ENCODE measurements around the gene ROBO4. TPM values are rescaled to one million over a fixed set of nuclear protein-coding genes. Genes with fewer than 3 reads are reported as not detected.
A peak's percentile ranks its signal among the peaks of the same experiment; 100 is the strongest.

The ROBO4 gene
- polyA plus RNA-seq, 1 donor: 23.0 TPM

DNA sequence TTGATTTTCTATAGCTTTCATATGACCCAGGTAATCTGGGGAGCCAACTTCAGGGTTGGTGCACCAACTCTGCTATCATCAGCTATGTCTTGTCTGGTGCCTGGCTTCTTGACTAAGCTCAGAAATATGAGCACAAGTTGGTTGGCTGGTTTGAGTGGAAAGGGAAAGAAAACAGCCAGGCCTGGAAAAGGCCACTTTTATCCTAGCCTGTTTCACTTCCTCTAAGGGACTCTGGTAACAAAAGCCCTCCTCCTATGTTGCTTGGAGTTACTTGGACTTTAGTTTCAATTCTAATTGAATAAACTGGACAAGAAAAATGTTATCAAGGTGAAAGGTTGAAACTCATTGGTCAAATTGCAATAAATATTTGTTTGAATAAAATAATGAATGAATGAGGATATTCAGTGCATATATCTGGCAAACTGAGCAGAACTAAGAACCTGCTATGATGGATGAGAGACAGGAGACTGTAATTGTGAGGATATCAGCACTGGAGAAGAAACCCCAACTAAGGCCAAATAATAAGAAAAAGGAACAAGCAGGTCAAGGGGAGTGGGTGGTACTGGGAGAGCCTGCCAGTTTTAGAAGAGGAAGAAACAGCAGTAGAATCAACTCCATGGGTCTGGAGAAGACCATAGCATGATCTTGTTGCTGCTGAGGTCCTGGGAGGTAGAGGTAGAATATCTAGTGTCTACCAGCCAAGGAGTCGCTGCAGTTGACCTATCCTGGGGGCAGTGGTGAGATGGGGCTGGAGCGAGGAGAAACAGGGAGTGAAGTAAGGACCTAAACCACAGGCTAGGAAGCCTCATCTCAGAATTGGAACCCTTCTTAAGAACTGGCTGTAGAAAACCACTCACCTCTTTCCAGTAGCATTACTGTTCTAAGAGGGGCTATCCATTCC is 8.2 kb downstream of the ROBO4 start:
- DNase-seq (ENCODE audit: low read depth): no peak

DNA sequence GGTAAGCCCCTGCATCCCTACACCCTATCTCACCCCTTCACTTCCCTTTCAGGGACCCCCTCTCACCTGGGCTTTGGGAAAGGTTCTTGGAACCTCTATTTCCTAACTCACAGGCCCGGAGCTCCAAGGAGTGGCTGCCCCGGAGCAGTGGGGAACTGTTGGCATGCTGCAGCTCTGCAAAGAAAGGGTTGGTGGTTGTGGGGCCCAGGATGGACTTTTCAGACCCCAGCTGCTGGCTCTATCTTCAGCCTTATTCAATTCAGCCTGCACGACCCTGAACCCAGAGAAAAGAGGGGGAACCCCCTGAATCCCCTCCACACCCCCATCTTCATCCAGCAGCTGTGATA is 10.0 kb downstream of the ROBO4 start:
- no peak for DNase-seq (ENCODE audit: low read depth)

DNA sequence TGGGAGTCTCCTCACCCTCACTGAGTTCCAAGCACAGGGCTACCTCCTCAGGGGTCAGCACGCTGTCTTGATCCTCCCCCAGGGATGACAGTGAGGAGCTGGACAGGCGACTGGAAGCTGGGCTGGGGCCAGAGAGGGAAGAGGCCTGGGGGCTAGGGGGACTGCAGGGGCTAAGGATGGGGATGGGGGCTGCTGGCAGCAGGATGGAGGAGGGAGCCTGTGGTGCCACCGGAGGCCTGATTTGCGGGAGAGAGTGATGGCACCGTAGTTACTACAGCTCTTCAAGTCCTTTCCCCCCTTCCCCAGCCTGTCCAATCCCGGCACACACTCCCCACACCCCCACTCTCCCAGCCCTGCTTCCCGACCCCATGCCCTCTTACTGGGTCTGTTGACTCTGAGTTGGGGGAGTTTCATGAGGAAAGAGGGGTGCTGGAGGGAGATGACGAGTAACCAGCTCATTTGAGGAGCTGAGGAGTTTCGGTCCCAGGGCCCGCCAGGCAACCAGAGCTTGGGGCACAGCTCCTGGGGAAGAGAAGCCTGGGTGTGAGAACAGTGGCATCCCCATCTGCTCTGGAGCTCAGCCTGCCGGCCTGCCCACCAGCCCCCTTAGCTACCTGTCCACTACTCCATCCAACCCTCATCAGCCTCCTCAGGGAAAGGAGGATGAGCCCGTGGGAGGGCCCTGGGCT is 10.5 kb downstream of the ROBO4 start:
- DNase-seq (ENCODE audit: low read depth): no peak

DNA sequence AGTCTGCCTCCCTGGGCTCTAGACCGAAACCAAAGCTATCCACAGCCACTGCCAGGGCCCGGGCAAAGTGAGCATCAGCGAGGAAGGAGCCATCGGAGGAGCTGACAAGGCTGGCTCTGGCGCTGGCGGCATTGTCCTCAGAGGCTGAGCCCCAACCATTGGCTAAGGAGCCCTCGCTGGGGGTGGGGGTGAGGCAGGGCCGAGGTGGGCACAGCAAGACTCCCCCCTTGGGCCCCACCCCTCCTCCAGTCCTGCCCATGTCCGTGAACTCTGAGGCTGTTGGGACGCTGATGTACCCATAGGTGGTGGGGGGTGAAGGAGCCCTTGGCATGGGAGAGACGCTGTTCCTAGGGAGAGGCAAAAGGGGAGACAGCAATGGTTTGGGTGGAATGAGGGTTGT is 11.2 kb downstream of the ROBO4 start:
- DNase-seq (ENCODE audit: low read depth): no peak

DNA sequence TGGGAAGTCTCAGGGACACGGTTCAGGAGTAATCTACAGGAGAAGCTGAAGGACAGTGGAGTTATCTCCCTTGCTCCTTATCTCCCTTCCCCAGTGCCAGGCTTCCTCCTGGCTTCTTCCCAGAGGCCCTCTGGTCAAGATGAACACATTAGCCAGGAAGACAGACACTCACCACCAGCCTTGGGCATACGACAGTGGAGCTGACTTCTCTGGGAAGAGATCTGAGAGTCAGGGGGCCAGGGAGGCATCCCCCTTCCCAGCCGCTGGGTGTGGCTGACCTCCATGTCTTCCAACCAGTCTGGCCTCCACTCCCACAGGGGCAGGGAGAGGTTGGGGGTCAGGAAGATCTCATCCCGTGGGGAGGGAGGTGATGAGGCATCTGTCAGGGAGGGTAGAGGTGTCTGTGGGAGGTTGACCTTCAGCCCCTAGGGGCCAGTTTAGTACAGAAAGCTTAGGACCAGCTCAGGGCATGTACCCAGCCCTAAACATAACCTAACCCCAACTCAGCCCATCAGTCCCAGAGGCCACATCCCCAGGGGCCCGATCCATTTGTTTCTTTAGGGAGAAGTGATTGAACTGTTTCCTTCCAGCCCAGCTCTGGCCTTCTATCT is 12.7 kb downstream of the ROBO4 start:
- DNase-seq (ENCODE audit: low read depth): no peak

DNA sequence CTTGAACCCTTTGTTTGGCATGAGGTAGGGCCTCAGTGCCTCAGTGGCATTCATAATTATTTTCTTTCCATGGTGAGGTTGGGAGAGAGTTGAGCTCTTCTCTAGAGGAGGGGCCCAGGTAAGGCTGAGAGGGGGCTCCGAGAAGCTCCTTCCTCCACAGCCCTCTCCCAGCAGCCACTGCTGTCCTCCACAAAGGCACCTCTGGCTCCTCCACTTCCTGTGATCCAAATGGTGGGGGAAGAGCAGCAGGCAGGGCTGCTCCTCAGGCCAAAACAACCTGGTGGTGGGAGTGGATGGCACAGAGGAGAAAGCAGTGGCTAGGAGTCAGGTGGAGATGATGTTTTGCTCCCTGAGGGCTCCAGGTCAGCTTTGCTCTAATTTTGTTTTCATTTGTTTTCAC is 13.3 kb downstream of the ROBO4 start:
- no peak for DNase-seq (ENCODE audit: low read depth)

DNA sequence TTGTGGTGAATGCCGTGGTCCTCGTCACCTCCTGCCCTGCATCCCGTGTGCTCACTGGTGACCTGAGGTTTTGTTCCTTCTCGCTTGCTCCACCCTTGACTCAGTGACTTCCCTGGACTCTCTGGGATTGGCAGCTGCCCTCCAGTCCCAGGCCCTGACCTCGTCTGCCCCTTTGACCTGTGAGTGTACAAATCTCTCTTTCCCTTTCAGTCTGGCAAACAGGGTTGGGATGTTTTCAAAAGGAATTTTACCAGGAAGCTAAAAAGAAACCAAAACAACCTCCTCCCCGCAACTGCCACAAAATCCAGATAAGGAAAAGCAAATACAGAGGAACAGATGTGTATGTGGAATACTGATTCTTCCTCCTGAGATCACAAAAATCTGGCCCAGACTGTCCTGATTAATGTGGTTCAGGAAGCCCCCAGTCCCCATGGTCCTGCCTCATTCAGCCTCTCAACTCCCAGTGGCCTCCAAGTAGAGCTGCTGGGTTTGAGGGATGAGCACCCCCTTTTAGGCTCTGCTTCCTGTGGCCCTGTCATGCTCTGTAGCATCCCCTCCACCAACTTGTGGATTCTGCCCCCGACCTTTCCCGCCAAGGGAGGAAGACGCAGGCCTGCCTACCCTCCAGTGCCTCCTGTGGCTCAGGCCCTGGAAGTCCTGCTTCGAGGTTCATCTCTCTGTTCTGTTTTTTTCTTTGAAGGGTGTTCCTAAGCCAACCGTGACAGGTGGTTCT is 15.2 kb downstream of the ROBO4 start:
- no peak for DNase-seq (ENCODE audit: low read depth)

DNA sequence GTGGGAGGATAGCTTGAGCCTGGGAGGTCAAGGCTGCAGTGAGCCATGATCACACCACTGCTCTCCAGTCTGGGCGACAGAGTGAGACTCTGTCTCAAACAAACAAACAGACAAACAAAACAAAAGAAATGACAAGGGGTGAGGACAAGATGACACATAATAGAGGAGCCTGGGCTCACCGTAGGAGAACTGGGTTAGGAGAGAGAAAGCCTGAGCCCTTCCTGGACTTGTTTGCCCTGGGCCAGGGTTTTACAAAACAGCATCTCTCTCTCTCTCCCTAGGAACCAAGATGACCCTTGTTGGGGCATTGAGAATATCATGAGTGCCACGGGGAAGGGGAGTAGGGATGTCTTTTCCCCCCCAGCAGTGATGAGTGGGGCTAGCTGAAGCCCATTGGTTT is 16.7 kb downstream of the ROBO4 start:
- no peak for DNase-seq (ENCODE audit: low read depth)

DNA sequence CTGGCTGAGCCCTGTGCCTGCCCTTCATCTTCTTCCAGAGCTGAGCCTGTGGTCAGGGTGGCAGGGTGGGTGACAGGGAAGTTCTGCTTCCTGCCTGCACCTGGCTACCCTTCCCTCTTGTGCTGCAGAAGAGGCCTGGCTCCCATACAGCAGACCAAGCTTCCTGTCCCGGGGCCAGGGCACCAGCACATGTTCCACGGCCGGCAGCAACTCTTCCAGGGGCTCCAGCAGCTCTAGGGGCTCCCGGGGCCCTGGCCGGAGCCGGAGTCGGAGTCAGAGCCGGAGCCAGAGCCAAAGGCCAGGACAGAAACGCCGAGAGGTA is 17.4 kb downstream of the ROBO4 start:
- no peak for DNase-seq (ENCODE audit: low read depth)

DNA sequence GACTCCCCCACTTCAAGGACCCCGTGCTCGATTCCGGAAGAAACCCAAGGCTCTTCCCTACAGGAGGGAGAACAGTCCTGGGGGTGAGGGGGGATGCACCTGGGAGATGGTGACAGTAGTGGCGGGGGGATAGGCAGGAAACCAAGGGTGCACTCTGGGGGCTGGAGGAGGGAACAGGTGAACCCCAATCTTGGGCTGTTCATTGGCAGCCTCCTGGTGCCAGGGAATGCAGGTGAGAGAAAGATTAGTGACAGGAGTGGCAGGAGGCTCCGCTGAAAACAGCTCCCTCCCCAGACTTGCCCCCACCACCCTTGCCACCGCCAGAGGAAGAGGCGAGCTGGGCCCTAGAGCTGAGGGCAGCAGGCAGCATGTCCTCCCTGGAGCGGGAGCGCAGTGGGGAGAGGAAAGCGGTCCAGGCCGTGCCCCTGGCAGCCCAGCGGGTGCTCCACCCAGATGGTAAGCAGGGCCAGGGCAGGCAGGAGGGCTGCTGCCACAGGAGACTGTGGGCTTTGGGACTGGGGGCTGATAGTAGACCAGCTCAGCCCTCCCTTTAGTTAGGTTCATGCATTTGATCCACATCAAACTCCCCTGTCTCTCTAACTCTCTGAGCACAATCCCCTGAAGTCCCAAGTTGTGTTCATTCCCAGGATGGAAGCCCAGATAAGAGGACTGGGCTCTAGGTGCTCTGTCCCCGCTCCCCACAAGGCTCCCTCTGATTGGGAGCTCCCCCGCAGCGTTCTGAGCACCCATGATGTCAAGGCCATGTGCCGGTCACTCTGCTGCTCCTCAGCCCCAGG is 18.0 kb downstream of the ROBO4 start:
- no peak for DNase-seq (ENCODE audit: low read depth)

DNA sequence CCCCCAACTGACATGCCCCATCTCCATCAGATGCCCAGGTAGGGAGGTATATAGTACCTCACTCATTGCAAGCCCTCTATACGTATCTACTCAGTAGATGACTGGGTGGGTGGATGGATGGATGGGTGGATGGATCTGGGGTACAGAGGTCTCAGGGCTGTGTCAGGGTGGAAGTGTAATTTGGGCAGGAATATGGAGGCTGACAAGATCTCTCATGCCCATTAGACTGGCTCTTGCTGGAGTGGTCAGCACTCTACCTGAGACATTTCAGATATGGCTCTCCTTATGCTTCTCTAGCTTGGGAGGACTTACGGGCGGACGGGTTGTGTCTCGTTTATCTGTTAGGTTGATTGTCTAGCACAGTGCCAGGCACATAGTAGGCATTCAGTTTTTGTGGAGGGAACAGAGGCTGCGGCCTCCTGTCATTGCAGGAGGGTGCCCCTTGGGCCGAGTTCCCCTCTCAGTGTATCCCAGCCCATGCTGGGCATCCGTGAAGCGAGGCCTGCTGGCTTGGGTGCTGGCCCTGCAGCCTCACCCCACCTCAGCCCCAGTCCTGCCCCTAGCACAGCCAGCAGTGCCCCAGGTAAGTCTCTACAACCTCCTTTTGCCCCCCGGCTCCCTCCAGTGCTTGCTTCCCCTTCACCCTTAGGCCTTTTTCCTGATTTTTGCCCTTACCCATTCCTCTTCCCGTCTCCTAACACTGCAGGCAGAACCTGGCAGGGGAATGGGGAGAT is 18.7 kb downstream of the ROBO4 start:
- no peak for DNase-seq (ENCODE audit: low read depth)

DNA sequence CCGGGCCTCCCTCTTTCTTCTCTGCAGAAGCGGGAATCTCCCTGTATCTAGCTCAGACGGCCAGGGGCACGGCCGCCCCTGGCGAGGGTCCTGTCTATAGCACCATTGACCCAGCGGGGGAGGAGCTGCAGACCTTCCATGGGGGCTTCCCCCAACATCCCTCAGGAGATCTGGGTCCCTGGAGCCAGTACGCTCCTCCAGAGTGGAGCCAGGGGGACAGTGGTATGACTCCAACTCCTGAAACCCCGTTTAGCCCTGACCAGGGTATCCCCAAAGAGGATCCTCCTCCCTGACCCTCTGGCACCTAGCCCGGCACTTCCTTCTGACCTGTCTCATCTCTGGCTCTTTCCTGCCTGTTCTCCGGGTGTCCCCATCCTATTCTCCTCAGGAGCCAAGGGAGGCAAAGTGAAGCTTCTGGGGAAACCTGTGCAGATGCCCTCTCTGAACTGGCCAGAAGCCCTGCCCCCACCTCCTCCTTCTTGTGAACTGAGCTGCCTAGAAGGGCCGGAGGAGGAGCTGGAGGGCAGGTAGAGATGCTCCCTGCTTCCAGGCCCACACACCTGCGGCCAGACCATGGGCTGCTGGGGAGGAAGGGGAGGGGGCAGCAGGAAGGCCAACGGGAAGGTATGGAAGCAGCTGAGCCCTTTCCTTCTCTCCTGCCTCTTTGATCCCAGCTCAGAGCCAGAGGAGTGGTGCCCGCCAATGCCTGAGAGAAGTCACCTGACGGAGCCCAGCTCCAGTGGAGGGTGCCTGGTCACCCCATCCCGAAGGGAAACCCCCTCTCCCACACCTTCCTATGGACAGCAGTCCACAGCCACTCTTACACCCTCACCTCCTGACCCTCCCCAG is 19.5 kb downstream of the ROBO4 start:
- no peak for DNase-seq (ENCODE audit: low read depth)

DNA sequence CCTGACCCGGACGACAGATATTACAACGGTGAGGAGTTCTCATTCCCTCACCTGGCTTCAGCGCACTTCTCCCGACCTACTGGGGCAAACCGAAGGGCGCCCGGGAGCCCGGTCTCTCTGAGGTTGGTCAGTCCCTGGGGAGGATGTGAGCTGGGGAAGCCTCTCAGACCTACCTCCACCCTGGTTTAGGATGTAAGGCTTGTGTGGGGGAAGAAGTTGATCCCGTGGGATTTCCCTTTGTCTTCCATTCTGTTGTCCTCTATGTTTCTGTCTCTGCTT is 20.1 kb downstream of the ROBO4 start:
- DNase-seq (ENCODE audit: low read depth): no peak

DNA sequence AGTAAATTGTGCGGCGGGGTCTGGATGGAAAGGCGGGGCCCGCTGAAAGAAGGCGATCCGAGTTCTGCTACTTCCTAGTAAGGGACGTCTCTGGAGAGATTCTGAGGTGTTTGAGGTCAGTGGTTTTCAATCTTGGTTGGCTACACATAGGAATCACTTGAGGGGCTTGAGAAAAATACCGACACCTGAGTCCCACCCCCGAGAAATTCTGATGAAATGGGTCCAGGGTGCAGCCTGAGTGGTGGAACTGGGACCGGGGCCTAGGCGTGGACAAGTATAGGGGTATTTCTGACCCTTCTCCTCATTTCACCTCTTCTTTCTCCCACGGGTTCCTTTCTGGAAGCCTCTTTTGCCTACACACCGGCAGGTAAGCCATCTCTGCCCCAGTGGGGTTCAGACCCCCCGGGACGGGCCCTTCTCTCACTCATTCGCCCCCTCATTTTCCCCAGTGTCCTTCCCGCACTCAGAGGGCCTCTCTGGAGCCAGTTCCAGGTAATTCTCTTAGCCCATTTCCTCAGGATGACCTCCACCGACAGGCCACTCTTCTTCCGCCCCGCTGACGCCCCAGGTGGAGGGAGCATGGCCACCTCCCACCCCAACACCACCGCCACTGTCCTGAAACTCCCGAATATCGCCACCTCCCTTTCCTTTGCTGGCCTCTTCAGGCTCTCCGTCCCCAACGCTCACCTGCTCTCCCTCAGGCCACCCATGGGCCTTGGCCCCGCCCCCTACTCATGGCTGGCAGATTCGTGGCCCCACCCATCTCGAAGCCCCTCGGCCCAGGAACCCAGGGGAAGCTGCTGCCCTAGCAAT is 20.6 kb downstream of the ROBO4 start:
- DNase-seq (ENCODE audit: low read depth): no peak

DNA sequence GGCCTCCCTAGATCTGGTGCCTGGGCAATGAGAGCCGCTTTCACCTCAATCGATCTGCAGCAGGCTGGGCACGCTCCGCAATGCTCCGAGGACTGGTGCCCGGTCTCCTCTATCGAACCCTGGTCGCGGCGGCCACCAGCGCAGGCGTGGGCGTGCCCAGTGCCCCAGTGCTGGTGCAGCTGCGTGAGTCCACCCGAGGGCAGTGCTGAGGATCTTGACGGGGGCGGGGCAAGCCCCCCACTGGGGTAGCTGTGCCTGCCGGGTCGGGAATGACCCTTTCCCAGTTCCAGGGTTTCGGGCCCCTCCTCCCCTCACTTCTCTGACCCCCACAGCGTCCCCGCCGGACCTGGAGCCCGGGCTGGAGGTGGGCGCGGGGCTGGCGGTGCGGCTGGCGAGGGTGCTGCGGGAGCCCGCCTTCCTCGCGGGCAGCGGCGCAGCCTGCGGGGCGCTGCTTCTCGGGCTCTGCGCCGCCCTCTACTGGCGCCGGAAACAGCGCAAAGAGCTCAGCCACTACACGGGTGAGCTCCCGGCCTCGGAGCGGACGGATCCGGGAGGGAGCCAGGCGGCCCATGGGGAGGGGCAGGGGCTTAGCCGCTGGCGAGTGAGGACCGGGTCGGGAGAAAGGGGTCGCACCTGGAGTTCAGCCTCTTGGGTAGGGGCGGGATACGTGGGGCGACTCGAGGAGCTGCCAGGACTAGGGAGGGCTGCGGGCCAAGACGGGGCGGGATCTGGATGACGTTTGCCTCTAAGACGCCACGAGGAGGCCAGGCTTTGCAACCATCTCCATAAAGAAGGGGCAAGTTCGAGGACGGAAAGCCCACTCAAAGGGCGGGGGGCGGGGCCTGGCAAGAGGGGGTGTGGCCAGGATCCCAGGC is 21.5 kb downstream of the ROBO4 start:
- DNase-seq (ENCODE audit: low read depth): peak; percentile 63

DNA sequence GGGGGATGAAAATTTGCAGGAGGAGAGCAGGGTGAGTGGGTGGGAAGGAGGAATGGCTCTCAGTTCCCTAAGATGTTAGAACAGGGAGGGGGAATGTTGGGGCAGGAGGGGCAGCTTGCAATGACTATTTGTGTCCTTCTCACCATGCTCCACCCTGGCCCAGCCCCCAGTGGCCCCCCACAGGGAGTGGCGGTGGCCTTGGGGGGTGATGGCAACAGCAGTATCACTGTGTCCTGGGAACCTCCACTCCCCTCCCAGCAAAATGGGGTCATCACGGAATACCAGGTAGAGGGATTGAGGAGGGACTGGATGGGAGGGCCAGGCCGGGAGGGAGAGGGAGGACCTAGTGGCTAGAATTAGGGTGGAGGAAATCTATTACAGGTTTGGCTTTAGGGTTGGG is 22.3 kb downstream of the ROBO4 start:
- no peak for DNase-seq (ENCODE audit: low read depth)

DNA sequence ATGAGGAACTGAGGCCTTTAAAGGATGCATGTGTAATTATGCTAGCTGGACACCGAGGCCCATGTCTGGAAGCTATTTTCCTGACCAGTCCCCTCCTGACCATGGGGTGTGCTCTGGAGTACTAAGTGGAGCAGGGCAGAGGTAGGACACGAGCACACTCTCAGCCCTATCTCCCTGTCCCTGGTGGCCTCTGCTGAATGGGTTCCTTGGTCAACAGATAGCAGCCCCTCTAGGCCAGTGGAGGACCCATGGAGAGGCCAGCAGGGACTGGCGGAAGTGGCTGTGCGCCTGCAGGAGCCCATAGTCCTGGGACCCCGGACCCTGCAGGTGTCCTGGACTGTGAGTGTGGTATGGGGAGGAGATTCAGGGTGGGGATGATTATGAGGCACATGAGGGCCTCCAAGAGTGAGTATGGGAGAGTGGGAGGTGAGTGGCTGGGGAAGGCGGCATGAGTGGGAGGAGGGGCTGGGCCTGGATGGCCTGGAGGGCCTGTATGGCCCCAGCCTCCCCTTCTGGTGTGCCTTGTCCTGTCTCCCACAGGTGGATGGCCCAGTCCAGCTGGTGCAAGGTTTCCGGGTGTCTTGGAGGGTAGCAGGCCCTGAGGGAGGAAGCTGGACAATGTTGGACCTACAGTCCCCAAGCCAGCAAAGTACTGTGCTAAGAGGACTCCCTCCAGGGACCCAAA is 23.0 kb downstream of the ROBO4 start:
- DNase-seq (ENCODE audit: low read depth): no peak

DNA sequence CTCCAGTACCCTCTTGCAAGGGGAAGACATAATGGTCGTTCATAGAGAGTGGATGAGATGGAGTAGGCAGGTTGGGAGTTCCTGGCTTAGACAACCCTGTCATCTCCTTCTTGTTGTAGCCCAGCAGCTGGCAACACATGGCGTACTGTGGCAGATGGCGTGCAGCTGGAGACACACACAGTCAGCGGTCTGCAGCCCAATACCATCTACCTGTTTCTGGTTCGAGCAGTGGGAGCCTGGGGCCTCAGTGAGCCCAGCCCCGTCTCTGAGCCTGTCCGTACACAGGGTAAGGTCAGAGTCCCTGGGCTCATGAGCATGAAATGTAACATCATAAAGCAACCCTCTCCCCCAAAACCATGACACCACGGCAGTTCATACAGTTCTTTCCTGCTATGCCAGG is 23.7 kb downstream of the ROBO4 start:
- no peak for DNase-seq (ENCODE audit: low read depth)
